IMR-90 (cell line): ENCODE measurements around the gene FBRSL1. TPM values are rescaled to one million over a fixed set of nuclear protein-coding genes. Genes with fewer than 3 reads are reported as not detected.

ENCODE experiments used
- ATAC-seq: fragments of 200-7000 bp; cut with Tn5 transposase; 2 replicates; pipeline ENCODE4 v1.9.1; 2020; ENCODE audit warnings: low read depth, mild to moderate bottlenecking, moderate library complexity
- BruUV-seq: library from RNA; stranded (reverse); fragments of 400-500 nt; replicated peaks from 2 replicates; lab custom pipeline; 2021; lab: Mats Ljungman, UMichigan
- CTCF ChIA-PET: fragments of 300-600 bp; formaldehyde crosslinking; extraction: SDS; loops from one replicate; lab custom pipeline; 2021; ENCODE audit warnings: antibody characterized with exemption; lab: Yijun Ruan, JAX
- POLR2A ChIA-PET: fragments of 300-600 bp; sonication (Branson Sonifier 250); formaldehyde crosslinking; loops from one replicate; lab custom pipeline; 2022; ENCODE audit warnings: antibody characterized with exemption; ENCODE audit not compliant: unreplicated experiment; lab: Charles Lee
- DNase-seq: peaks from one replicate; pipeline ENCODE4 v3.0.0; 2013
- H2AFZ ChIP-seq: replicated peaks from 2 replicates; pipeline ENCODE3; 2013; ENCODE audit warnings: low read length, mild to moderate bottlenecking; ENCODE audit not compliant: poor library complexity
- H2AK5ac ChIP-seq: 2 replicates; pipeline ENCODE4 v1.6.1; 2013; ENCODE audit warnings: low read depth, low read length, inconsistent platforms
- H2AK9ac ChIP-seq: replicated peaks from 2 replicates; pipeline ENCODE3; 2013; ENCODE audit warnings: mild to moderate bottlenecking, low read depth, low read length, moderate library complexity; ENCODE audit not compliant: poor library complexity
- H2BK120ac ChIP-seq: 2 replicates; pipeline ENCODE4 v1.6.1; 2013; ENCODE audit warnings: low read depth, low read length, inconsistent platforms
- H2BK15ac ChIP-seq: 3 replicates; pipeline ENCODE4 v1.6.1; 2013; ENCODE audit warnings: low read depth, low read length, inconsistent platforms
- H2BK20ac ChIP-seq: 2 replicates; pipeline ENCODE4 v1.6.1; 2013; ENCODE audit warnings: low read depth, mild to moderate bottlenecking, inconsistent platforms, low read length, moderate library complexity
- H2BK5ac ChIP-seq: 2 replicates; pipeline ENCODE4 v1.6.1; 2013; ENCODE audit warnings: mild to moderate bottlenecking, low read depth, low read length, inconsistent platforms; ENCODE audit not compliant: poor library complexity, severe bottlenecking
- H3K14ac ChIP-seq: replicated peaks from 2 replicates; pipeline ENCODE4 v1.6.1; 2013; ENCODE audit warnings: low read depth, low read length, inconsistent platforms
- H3K18ac ChIP-seq: 2 replicates; pipeline ENCODE4 v1.6.1; 2013; ENCODE audit warnings: low read depth, low read length, control low read depth
- H3K23ac ChIP-seq: 2 replicates; pipeline ENCODE4 v1.6.1; 2013; ENCODE audit warnings: low read depth, low read length, inconsistent platforms
- H3K27ac ChIP-seq: 2 replicates; pipeline ENCODE4 v1.5.1; 2013; ENCODE audit warnings: mild to moderate bottlenecking, control low read depth, low read length; ENCODE audit not compliant: insufficient read depth
- H3K27me3 ChIP-seq: 2 replicates; pipeline ENCODE4 v1.6.1; 2013; ENCODE audit warnings: low read length; ENCODE audit not compliant: control insufficient read depth, insufficient read depth
- H3K36me3 ChIP-seq: 2 replicates; pipeline ENCODE4 v1.6.1; 2013; ENCODE audit warnings: low read length, mixed read lengths; ENCODE audit not compliant: control insufficient read depth, insufficient read depth
- H3K4ac ChIP-seq: 2 replicates; pipeline ENCODE4 v1.6.1; 2013; ENCODE audit warnings: low read depth, low read length, inconsistent platforms
- H3K4me1 ChIP-seq: 2 replicates; pipeline ENCODE4 v1.6.1; 2013; ENCODE audit warnings: low read length, mixed read lengths; ENCODE audit not compliant: control insufficient read depth, insufficient read depth
- H3K4me2 ChIP-seq: 2 replicates; pipeline ENCODE4 v1.6.1; 2013; ENCODE audit warnings: low read depth, mild to moderate bottlenecking, control low read depth, low read length, moderate library complexity
- H3K4me3 ChIP-seq: 2 replicates; pipeline ENCODE4 v1.5.1; 2013; ENCODE audit warnings: low read depth, mild to moderate bottlenecking, control low read depth, low read length, moderate library complexity; ENCODE audit not compliant: insufficient read depth
- H3K56ac ChIP-seq: 2 replicates; pipeline ENCODE4 v1.6.1; 2013; ENCODE audit warnings: low read length, inconsistent platforms; ENCODE audit not compliant: insufficient read depth; ENCODE audit errors: extremely low read depth
- H3K79me1 ChIP-seq, 2 experiments: 2 replicates each; pipeline ENCODE4 v1.6.1; 2013; ENCODE audit warnings: low read length in 2 of 2, inconsistent platforms in 1 of 2, low read depth in 1 of 2
- H3K9ac ChIP-seq: 2 replicates; pipeline ENCODE4 v1.6.1; 2013; ENCODE audit warnings: low read depth, low read length, control low read depth
- H3K9me1 ChIP-seq: 2 replicates; pipeline ENCODE4 v1.6.1; 2013; ENCODE audit warnings: low read length, inconsistent platforms; ENCODE audit not compliant: insufficient read depth
- H3K9me3 ChIP-seq: 2 replicates; pipeline ENCODE4 v1.6.1; 2013; ENCODE audit warnings: low read length; ENCODE audit not compliant: control insufficient read depth, insufficient read depth
- H4K20me1 ChIP-seq: 2 replicates; pipeline ENCODE4 v1.6.1; 2013; ENCODE audit warnings: low read length, inconsistent platforms; ENCODE audit not compliant: insufficient read depth
- H4K5ac ChIP-seq: 2 replicates; pipeline ENCODE4 v1.6.1; 2013; ENCODE audit warnings: mild to moderate bottlenecking, low read depth, low read length, control low read depth
- H4K8ac ChIP-seq, 2 experiments: 2 replicates each; pipeline ENCODE4 v1.6.1; 2013; ENCODE audit warnings: low read depth in 2 of 2, low read length in 2 of 2, control low read depth in 1 of 2, inconsistent platforms in 1 of 2
- H4K91ac ChIP-seq: 2 replicates; pipeline ENCODE4 v1.6.1; 2013; ENCODE audit warnings: low read depth, low read length, inconsistent platforms; ENCODE audit not compliant: insufficient read depth
- BHLHE40 ChIP-seq: fragments of 150-350 bp; IDR thresholded peaks from 2 replicates; pipeline ENCODE4 v1.6.1; 2016; ENCODE audit warnings: mild to moderate bottlenecking, low read depth, low read length
- CEBPB ChIP-seq: IDR thresholded peaks from 2 replicates; pipeline ENCODE4 v1.6.1; 2012; ENCODE audit warnings: low read depth, low read length, improper control_type of control experiment
- CHD1 ChIP-seq: IDR thresholded peaks from 2 replicates; pipeline ENCODE4 v1.6.1; 2012; ENCODE audit warnings: low read depth, low read length, improper control_type of control experiment
- ELK1 ChIP-seq: fragments of 150-350 bp; IDR thresholded peaks from 2 replicates; pipeline ENCODE4 v1.6.1; 2016; ENCODE audit warnings: low read depth, mild to moderate bottlenecking, low read length, moderate library complexity, borderline replicate concordance
- FOS ChIP-seq: fragments of 150-350 bp; IDR thresholded peaks from 2 replicates; pipeline ENCODE4 v1.6.1; 2016; ENCODE audit warnings: low read depth, low read length
- MAZ ChIP-seq: IDR thresholded peaks from 2 replicates; pipeline ENCODE4 v1.6.1; 2012; ENCODE audit warnings: low read depth, mild to moderate bottlenecking, low read length, improper control_type of control experiment, moderate library complexity, borderline replicate concordance
- POLR2A ChIP-seq: IDR thresholded peaks from 2 replicates; pipeline ENCODE4 v1.6.1; 2012; ENCODE audit warnings: mild to moderate bottlenecking, low read depth, low read length
- RAD21 ChIP-seq: IDR thresholded peaks from 2 replicates; pipeline ENCODE4 v1.6.1; 2012; ENCODE audit warnings: low read length, improper control_type of control experiment
- RCOR1 ChIP-seq: IDR thresholded peaks from 2 replicates; pipeline ENCODE4 v1.6.1; 2012; ENCODE audit warnings: mild to moderate bottlenecking, low read length, improper control_type of control experiment; ENCODE audit not compliant: insufficient replicate concordance
- RFX5 ChIP-seq: IDR thresholded peaks from 2 replicates; pipeline ENCODE4 v1.8.0; 2012; ENCODE audit warnings: low read depth, mild to moderate bottlenecking, low read length, moderate library complexity
- SMC3 ChIP-seq: fragments of 150-350 bp; IDR thresholded peaks from 2 replicates; pipeline ENCODE4 v1.6.1; 2016; ENCODE audit warnings: low read depth, mild to moderate bottlenecking, antibody characterized with exemption, low read length, moderate library complexity
- WGBS, 2 experiments: methylation state at CpG; one replicate each; pipeline versions ENCODE4 v1.1.5 to v1.1.7; 2013; ENCODE audit warnings: missing lambda C conversion rate in 2 of 2; ENCODE audit not compliant: insufficient read length in 1 of 2; ENCODE audit errors: extremely low coverage in 2 of 2; 5-methylcytosine and 5-hydroxymethylcytosine counted together
- dilution Hi-C: fragments of 300-500 bp; cut with HindIII; formaldehyde crosslinking; loops from one replicate; pipeline ENCODE4 v1.14.3; 2018; ENCODE audit warnings: low sequenced_read_pairs; ENCODE audit not compliant: unreplicated experiment
- in situ Hi-C: fragments of 300-500 bp; cut with MboI; formaldehyde crosslinking; loops from 3 replicates; pipeline ENCODE4 v1.14.3; 2019; ENCODE audit warnings: low sequenced_read_pairs, inconsistent platforms, mixed read lengths
- intact Hi-C: fragments of 100-400 bp; cut with micrococcal nuclease; formaldehyde crosslinking; loops from 2 replicates; pipeline ENCODE4 v1.10.0; 2022
- polyA plus RNA-seq, 3 experiments: library from polyadenylated mRNA; depleted of rRNA; stranded (reverse); fragments of >200 nt; gene quantifications; 2 replicates each; pipeline ENCODE4 v1.2.3, GENCODE V29; 2012; ENCODE audit warnings: low replicate concordance in 1 of 3
- total RNA-seq: library from RNA; depleted of rRNA; stranded (reverse); fragments of >200 nt; gene quantifications from 2 replicates; pipeline ENCODE4 v1.2.3, GENCODE V29; 2012

FBRSL1 gene
- total and polyA plus RNA-seq, 2 of the 4 experiments (the other 2 are of a cell fraction) = 0.36 to 10.8 TPM

- Histone ChIP-seq H2AK5ac (no peak overlapping the region), H3K9ac (no peak overlapping the region), H3K79me1 (no peaks in the 10 kb centered on the region), H4K5ac (no peak overlapping the region), H3K27ac (no peak overlapping the region), H3K27me3 (peaks cover 3% of the 10 kb centered on the region; the same call in 1 of the 2 replicates), H3K56ac (no peak overlapping the region), H3K4me3 (no peak overlapping the region), H3K18ac (no peak overlapping the region), H2BK5ac (no peak overlapping the region), H4K8ac (no peak overlapping the region), H3K14ac (no peak overlapping the region), H4K20me1 (no peaks in the 10 kb centered on the region), H2BK20ac (no peak overlapping the region), H2AK9ac (no peak overlapping the region), H3K4ac (no peak overlapping the region), H3K36me3 (no peaks in the 10 kb centered on the region), H2BK15ac (no peak overlapping the region), H3K9me3 (peaks cover 3% of the 10 kb centered on the region), H2AFZ (no peak overlapping the region), H3K23ac (no peak overlapping the region), H3K4me1 (no peaks in the 10 kb centered on the region), H4K91ac (no peak overlapping the region), H3K9me1 (peaks cover 4% of the 10 kb centered on the region; the same call in 1 of the 2 replicates), H3K4me2 (no peak overlapping the region), H2BK120ac (no peak overlapping the region)
- CTCF ChIA-PET = no interaction called here
- TF ChIP-seq POLR2A (no peak), CHD1 (no peak), RFX5 (no peak), SMC3 (no peak), RCOR1 (no peak), FOS (no peak), CEBPB (no peak), MAZ (no peak), BHLHE40 (no peak), RAD21 (no peak), ELK1 (no peak)
- BruUV-seq = no TSS peak
- DNase-seq = no peak
- POLR2A ChIA-PET = no interaction called here
- in situ Hi-C loops (no loop called here), intact Hi-C loops (no loop called here), dilution Hi-C loops (no loop called here)
- WGBS, 2 experiments = 100% methylated on average over 2 of the region's 38 CpGs; no CpG with 5 or more reads in 1 of the 2 experiments
- ATAC-seq = no peak
Observed at GRCh38 chr12:132456944-132457495, 32.9 kb upstream of the FBRSL1 start.
